Measurements from ENCODE around the gene FAIM2. TPM values are rescaled to one million over a fixed set of nuclear protein-coding genes. Genes with fewer than 3 reads are reported as not detected.

The FAIM2 gene
- total RNA-seq, 3 donors from 2014 or later, result 0.67 to 12.9 (median 2.5) TPM

GRCh38 chr12:49899286-49899843 lies 4.3 kb downstream of the FAIM2 start:
- no peak for DNase-seq
- Histone ChIP-seq H3K4me1 (ENCODE audit: low read depth) (no peaks in the 10 kb centered on the region), H3K9me3 (no peaks in the 10 kb centered on the region), H3K4me3 (no peak overlapping the region), H3K36me3 (ENCODE audit: low read depth) (no peaks in the 10 kb centered on the region)
- intact Hi-C loops (cut with DNase I, micrococcal nuclease), result no loop called here
- ATAC-seq, result no peak
- TF ChIP-seq CTCF (IDR thresholded peaks at IDR 0.05), result no peak

- Histone ChIP-seq H3K36me3 (ENCODE audit: low read depth) (no peaks in the 10 kb centered on the region), H3K9me3 (no peaks in the 10 kb centered on the region), H3K4me1 (ENCODE audit: low read depth) (no peaks in the 10 kb centered on the region), H3K4me3 (no peak overlapping the region)
- ATAC-seq (no peak), DNase-seq (peak in 1 of 3 donors; percentile 11)
- intact Hi-C loops (cut with DNase I, micrococcal nuclease), result no loop called here
- no peak for TF ChIP-seq CTCF (IDR thresholded peaks at IDR 0.05)
These were observed 6.4 kb downstream of the FAIM2 start for GRCh38 chr12:49897276-49897675.

GRCh38 chr12:49895773-49896172 lies 7.9 kb downstream of the FAIM2 start:
- H3K36me3 ChIP-seq (ENCODE audit: low read depth), result no peaks in the 10 kb centered on the region
- ATAC-seq (no peak), DNase-seq (peak in 1 of 3 donors; percentile 14)
- peaks cover 5% of the 10 kb centered on the region for H3K4me1 ChIP-seq (ENCODE audit: low read depth)
- TF ChIP-seq CTCF (IDR thresholded peaks at IDR 0.05), result no peak
- intact Hi-C loops (cut with DNase I, micrococcal nuclease), result no loop called here
- no peak overlapping the region for H3K4me3 ChIP-seq
- H3K9me3 ChIP-seq, result no peaks in the 10 kb centered on the region

GRCh38 chr12:49894751-49895148 lies 8.9 kb downstream of the FAIM2 start:
- no peaks in the 10 kb centered on the region for H3K9me3 ChIP-seq
- ATAC-seq, result no peak
- no peaks in the 10 kb centered on the region for H3K36me3 ChIP-seq (ENCODE audit: low read depth)
- intact Hi-C loops (cut with DNase I, micrococcal nuclease), result no loop called here
- no peak for TF ChIP-seq CTCF (IDR thresholded peaks at IDR 0.05)
- no peak overlapping the region for H3K4me3 ChIP-seq
- H3K4me1 ChIP-seq (ENCODE audit: low read depth), result peaks cover 5% of the 10 kb centered on the region
- DNase-seq, result no peak

- intact Hi-C loops (cut with DNase I, micrococcal nuclease), result no loop called here
- peak; percentile 68 for ATAC-seq
- no peak for TF ChIP-seq CTCF (IDR thresholded peaks at IDR 0.05)
- H3K9me3 ChIP-seq, result no peaks in the 10 kb centered on the region
- peak in 1 of 3 donors; percentile 28 for DNase-seq
- H3K4me3 ChIP-seq, result no peak overlapping the region
- H3K36me3 ChIP-seq (ENCODE audit: low read depth), result no peaks in the 10 kb centered on the region
- H3K4me1 ChIP-seq (ENCODE audit: low read depth), result peaks cover 5% of the 10 kb centered on the region
These were observed 9.6 kb downstream of the FAIM2 start for GRCh38 chr12:49893753-49894750.

Measured in mucosa of descending colon (tissue), 3 donors.